GM13977 (cell line): Measurements from ENCODE around the gene HOXA2.

Experiments used
- DNase-seq: peaks from one replicate; pipeline ENCODE4 v3.0.0; 2012; ENCODE audit warnings: low spot score
- in situ Hi-C: fragments of 300-500 bp; cut with MboI; formaldehyde crosslinking; loops from one replicate; pipeline ENCODE4 v1.12.0; 2022; ENCODE audit warnings: low sequenced_read_pairs, low pct_unique_long_range_greater_than_20kb, mixed read lengths, inconsistent platforms; ENCODE audit not compliant: unreplicated experiment
- TF ChIP-seq, protein P1 (sequence below): IDR thresholded peaks from 2 replicates; pipeline ENCODE4 v1.5.1; 2012; ENCODE audit warnings: mild to moderate bottlenecking, control low read depth; ENCODE audit not compliant: insufficient read depth; ENCODE audit errors: extremely low read depth, missing control alignments

Gene HOXA2

DNA sequence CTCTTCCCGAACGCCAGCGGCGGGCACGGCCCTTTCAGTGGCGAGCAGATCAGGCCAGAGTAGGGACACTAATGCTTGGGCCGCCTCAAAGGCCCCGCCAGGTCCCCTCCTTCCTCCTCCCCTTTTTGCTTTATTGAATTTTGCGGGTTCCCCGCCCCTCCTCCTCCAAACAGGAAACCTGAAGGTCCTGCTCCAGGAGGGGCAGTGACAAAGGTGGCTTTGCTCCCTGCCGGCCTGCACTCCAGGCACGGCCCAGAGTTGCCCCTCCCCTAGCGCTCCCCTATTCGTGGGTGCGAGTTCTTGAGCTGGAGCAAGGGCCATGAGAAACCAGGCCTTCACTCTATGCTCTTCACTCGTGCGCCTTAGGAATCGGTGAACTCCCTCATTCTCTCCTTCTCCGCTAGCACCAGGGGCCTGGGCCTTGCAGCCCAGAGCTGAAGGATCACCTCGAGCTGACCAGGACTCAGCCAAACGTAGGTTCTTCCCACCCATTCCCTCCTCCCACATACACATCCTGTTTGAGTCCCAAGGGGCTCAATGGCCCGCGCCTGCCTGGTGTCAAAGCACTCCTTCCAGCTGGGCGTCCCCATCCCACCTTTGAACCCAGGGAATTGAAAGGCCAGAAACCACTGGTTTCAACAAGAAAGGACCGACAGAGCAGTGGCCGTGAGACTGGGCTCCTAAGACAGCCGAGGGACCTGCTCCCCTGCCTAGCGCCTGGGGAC, 45.7 kb upstream of the HOXA2 start:
- no peak for DNase-seq
- in situ Hi-C loops = no loop called here
- TF ChIP-seq, protein P1, sequence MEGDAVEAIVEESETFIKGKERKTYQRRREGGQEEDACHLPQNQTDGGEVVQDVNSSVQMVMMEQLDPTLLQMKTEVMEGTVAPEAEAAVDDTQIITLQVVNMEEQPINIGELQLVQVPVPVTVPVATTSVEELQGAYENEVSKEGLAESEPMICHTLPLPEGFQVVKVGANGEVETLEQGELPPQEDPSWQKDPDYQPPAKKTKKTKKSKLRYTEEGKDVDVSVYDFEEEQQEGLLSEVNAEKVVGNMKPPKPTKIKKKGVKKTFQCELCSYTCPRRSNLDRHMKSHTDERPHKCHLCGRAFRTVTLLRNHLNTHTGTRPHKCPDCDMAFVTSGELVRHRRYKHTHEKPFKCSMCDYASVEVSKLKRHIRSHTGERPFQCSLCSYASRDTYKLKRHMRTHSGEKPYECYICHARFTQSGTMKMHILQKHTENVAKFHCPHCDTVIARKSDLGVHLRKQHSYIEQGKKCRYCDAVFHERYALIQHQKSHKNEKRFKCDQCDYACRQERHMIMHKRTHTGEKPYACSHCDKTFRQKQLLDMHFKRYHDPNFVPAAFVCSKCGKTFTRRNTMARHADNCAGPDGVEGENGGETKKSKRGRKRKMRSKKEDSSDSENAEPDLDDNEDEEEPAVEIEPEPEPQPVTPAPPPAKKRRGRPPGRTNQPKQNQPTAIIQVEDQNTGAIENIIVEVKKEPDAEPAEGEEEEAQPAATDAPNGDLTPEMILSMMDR = no peak

DNA sequence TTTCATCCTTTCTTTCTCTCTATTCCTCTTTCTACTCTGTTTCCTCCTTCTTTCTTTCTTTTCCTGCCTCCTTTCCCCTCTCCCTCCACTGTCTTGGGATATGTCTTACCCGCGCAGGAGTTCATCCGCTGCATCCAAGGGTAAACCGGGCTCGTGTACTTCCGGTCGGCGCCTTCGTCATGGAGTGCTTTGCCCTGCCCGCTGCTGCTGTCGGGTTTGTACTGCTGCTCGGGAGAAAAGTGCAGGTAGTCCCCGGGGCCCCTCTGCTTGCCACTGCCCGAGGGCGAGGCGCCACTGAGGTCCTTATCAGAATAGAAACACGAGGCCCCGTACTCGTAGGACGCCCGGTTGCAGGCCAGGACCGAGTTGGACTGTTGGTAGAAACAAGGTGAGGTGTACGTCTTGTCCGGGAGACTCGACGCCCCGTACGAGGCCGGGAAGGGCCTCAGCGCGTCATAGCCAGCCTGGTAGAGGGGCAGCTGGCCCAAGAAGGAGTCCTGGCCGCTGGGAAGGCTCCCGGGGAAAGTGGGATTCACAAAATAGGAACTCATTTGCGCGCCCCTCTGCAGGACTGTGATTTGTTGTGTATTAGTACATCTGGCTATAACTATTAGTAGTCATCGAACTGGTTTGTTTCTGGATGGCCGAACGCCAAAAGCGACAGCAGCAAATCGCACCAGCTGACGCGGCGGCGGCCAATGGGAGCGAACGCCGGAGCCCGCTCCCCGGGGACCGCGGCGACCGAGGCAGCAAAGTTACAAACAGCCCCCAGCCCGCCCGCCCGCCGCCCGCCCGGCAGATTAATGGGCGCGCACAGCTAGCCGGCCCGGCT, 44.9 kb upstream of the HOXA2 start, which contains the start of gene HOXA6:
Gene HOXA6 (minus strand): TSS at position 576 of the 832 bp plus-strand sequence. CDS start 25 bp downstream, at position 551.
- DNase-seq = no peak
- in situ Hi-C loops = no loop called here
- TF ChIP-seq, protein P1 = no peak

DNA sequence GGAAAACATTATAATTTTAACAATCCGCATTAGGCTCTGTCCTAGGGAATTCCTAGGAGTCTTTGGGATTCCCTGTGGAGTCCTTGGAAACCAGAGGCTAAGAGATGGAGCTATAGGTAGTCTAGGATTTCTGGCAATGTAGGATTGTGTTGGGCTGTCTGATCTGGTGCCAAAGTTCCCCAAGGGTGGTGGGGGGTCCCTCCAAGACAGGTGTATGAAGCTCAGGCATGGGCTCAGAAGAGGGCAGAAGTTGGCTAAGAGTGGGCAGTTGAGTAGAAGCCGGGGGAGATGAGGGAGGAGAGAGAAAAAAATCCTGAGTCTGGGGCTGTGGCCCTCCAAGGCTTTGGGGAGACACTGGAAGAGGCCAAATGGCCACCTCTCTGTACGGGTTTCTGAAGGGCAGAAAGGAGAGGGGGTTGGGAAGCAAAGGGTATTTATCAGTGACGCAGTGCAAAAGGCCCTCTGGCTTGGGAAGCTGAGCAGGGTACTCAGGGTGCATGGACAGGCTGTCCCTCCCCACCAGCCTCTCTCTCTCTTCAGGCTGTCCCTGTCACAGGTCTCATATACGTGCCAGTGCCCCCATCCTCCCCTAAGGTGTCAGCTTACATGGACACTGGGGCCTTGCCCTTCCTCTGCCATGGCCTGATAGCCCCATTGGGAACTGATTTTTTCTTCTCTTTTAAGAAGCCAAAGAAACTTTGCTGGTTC, 44.2 kb upstream of the HOXA2 start:
- no peak for DNase-seq
- in situ Hi-C loops = no loop called here
- TF ChIP-seq, protein P1 = no peak

- in situ Hi-C loops = no loop called here
- DNase-seq = no peak
- TF ChIP-seq, protein P1 = no peak
Measured at GRCh38 chr7:27145914-27146412, 43.5 kb upstream of the HOXA2 start.

DNA sequence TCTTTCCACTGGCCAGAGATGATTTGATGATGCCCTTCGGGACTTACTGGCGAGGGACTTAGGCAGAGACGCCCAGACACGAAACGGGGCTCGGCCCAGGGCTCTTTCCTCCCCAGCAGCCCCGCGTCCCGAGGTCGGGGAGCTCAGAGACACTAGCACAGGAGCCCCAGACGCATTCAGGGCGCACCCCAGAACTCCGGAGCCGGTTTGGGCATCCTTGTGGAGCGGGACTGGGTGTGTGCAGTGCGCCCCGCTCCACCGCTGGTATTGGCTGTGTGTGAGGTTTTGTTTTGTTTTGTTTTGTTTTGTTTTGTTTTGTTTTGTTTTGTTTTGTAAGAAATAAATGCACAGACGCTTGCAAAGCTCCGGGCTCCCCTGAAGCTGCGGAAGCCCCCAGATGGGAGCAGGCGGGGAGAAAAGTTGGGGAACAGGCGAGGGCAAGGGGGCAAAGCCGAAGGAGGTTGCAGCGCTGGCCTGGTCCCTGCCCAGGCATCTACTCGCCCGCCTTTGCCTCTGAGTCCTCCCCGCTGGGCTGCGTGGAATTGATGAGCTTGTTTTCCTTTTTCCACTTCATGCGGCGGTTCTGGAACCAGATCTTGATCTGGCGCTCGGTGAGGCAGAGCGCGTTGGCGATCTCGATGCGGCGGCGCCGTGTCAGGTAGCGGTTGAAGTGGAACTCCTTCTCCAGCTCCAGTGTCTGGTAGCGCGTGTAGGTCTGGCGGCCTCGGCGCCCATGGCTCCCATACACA, 42.9 kb upstream of the HOXA2 start:
- TF ChIP-seq, protein P1 = no peak
- DNase-seq = no peak
- in situ Hi-C loops = no loop called here
